Upper lobe of right lung (tissue), 1 donor: Measurements from ENCODE around the gene MIDN. TPM values are rescaled to one million over a fixed set of nuclear protein-coding genes. Genes with fewer than 3 reads are reported as not detected.
"Not testable (repeated sequence)": the region's sequence is repeated elsewhere in the genome, so short reads cannot be mapped to it uniquely, and the experiment has no call there.

Experiments
- ATAC-seq: fragments of 200-7000 bp; cut with Tn5 transposase; one replicate; pipeline ENCODE4 v1.9.1; 2020; ENCODE audit warnings: mild to moderate bottlenecking, moderate library complexity
- DNase-seq: peaks from one replicate; pipeline ENCODE4 v3.0.0-alpha.2; 2020
- H3K27ac ChIP-seq: fragments of 200-600 bp; one replicate; pipeline ENCODE4 v1.8.0; 2022
- H3K27me3 ChIP-seq: fragments of 200-600 bp; one replicate; pipeline ENCODE4 v1.8.0; 2022; ENCODE audit warnings: mild to moderate bottlenecking
- H3K36me3 ChIP-seq: fragments of 200-600 bp; one replicate; pipeline ENCODE4 v1.8.0; 2022
- H3K4me1 ChIP-seq: fragments of 200-600 bp; one replicate; pipeline ENCODE4 v1.8.0; 2022
- H3K4me3 ChIP-seq: fragments of 200-600 bp; one replicate; pipeline ENCODE4 v1.8.0; 2022; ENCODE audit warnings: mild to moderate bottlenecking
- H3K9me3 ChIP-seq: fragments of 200-600 bp; one replicate; pipeline ENCODE4 v1.8.0; 2022
- CTCF ChIP-seq: fragments of 200-600 bp; IDR thresholded peaks from one replicate; pipeline ENCODE4 v1.8.0; 2022; ENCODE audit warnings: antibody characterized with exemption
- intact Hi-C: fragments of 100-400 bp; cut with DNase I; formaldehyde crosslinking; loops from one replicate; pipeline ENCODE4 v1.11.0; 2022
- total RNA-seq: library from RNA; stranded (reverse); fragmentation: NEBNext Ultra II Directional; extraction: Animal tissue kit (Norgen Biotek cat#: 25700); gene quantifications from one replicate; pipeline ENCODE4 v1.2.1, GENCODE V29; 2021
- donor health status: DM: no; HTN: yes; CAD: no; lungs with severe emphysema.

MIDN gene
- total RNA-seq, 1 donor from 2014 or later = 135 TPM

DNA sequence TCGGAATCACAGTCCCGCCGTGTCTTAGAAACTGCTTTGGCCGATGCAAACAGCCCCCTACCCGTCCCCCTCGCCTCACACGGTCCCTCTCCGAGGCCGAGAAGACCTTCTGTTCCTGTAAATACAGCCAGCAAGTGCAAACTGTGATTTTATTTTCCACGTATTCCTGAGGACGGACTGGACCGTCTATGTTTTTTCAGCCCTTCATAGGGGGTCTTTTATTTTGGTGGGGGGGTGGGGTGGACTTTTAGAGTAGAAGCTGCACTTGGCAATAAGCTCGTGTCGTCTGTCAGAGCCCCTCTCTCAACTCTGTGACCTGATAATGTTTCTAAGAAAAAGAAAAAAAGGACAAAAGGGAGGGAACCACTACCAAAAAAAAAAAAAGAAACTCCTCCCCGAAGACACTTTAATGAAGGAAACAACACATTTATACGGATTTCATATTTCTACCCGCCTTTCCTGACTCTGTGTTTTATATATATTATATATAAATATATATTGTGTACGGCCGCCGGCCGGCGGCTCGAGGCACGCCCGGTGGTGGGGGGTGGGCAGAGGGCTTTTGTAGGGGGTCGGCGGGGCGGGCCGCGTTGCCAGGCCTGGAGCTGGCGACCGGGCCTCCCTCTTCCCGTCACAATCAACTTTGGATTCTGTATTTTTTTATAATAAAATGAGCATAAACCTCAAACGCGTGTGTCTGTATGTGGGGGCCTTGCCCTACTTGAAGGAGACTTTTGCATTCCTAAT, 52.5 kb downstream of the MIDN start:
- intact Hi-C loops = no loop called here
- no peaks in the 10 kb centered on the region for H3K27me3 ChIP-seq
- H3K4me3 ChIP-seq = no peak overlapping the region
- DNase-seq (no peak), ATAC-seq (no peak)
- H3K4me1 ChIP-seq = no peaks in the 10 kb centered on the region
- TF ChIP-seq CTCF = no peak
- H3K9me3 ChIP-seq = no peaks in the 10 kb centered on the region
- no peaks in the 10 kb centered on the region for H3K36me3 ChIP-seq
- no peak overlapping the region for H3K27ac ChIP-seq

DNA sequence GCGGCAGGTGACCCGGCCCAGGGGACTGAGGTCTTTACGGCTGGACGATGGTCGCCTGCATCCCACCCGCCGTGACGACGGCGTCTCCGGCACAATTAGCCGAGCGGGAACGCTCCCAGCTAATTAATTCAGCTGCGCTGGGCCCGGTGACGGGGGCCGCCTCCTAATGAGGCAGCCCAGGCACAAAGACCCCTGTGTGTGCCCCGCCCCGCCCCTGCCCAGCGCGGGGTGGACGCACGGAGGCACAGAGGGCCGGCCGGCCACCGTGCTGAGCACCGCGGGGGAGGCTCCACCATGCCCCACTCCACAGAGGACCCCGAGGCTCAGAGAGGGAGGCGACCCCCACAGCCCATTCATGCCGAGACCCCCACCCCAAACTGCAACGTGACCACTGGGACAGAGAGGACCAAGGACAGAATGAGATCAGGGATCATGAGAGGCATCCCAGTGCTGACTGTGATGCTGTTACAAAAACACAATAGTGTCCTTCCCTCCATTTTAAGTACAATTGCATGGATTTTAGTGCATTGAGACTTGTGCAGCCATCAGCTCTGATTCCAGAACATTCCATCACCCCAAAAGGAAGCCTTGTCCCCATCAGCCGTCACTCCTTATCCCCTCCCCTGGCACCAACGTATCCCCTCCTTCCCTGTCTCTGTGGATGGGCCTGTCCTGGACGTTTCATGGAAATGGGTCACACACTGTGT, 54.3 kb downstream of the MIDN start:
- H3K9me3 ChIP-seq = no peaks in the 10 kb centered on the region
- H3K4me1 ChIP-seq = no peaks in the 10 kb centered on the region
- no peak for ATAC-seq
- H3K27me3 ChIP-seq = no peaks in the 10 kb centered on the region
- TF ChIP-seq CTCF = no peak
- H3K4me3 ChIP-seq = no peak overlapping the region
- DNase-seq = no peak
- H3K36me3 ChIP-seq = no peaks in the 10 kb centered on the region
- H3K27ac ChIP-seq = no peak overlapping the region
- intact Hi-C loops = no loop called here

- peak; percentile 10 for ATAC-seq
- no peak for TF ChIP-seq CTCF
- Histone ChIP-seq H3K27ac (no peak overlapping the region), H3K27me3 (peaks cover 1% of the 10 kb centered on the region), H3K36me3 (no peaks in the 10 kb centered on the region), H3K4me3 (no peak overlapping the region), H3K4me1 (no peaks in the 10 kb centered on the region), H3K9me3 (no peaks in the 10 kb centered on the region)
- intact Hi-C loops = no loop called here
- DNase-seq = no peak
Observed at GRCh38 chr19:1304197-1304924, 56.0 kb downstream of the MIDN start.

DNA sequence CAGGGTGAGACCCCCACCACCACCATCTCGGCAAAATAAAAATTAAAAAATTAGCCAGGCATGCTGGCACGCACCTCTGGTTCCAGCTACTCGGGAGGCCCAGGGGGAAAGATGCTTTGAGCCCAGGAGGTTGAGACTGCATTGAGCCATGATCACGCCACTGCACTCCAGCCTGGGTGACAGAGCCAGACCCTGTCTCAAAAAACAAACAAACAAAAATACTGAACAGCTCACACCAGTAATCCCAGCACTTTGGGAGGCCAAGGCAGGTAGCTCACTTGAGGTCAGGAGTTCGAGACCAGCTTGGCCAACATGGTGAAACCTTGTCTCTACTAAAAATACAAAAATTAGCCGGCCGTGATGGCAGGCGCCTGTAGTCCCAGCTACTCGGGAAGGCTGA, 57.0 kb downstream of the MIDN start:
- H3K4me3 ChIP-seq = not testable (repeated sequence)

GRCh38 chr19:1307320-1307719, 58.9 kb downstream of the MIDN start:
- no peak for ATAC-seq
- H3K27me3 ChIP-seq = peaks cover 20% of the 10 kb centered on the region
- DNase-seq = no peak
- H3K27ac ChIP-seq = no peak overlapping the region
- no peaks in the 10 kb centered on the region for H3K4me1 ChIP-seq
- intact Hi-C loops = no loop called here
- H3K36me3 ChIP-seq = no peaks in the 10 kb centered on the region
- no peak overlapping the region for H3K4me3 ChIP-seq
- H3K9me3 ChIP-seq = no peaks in the 10 kb centered on the region
- TF ChIP-seq CTCF = no peak

More for the DNA sequence above, 57.0 kb downstream of the MIDN start:
- H3K4me1 ChIP-seq, H3K36me3 ChIP-seq, H3K9me3 ChIP-seq, ATAC-seq, intact Hi-C loops, H3K27ac ChIP-seq, DNase-seq: not testable (repeated sequence)
- peaks cover 11% of the 10 kb centered on the region for H3K27me3 ChIP-seq
